ENCODE results near the gene FAM216B.
"Not testable (repeated sequence)": the region's sequence is repeated elsewhere in the genome, so short reads cannot be mapped to it uniquely, and the experiment has no call there.

Gene FAM216B

GRCh38 chr13:42781352-42781751 lies at the start of gene FAM216B:
TSS of gene FAM216B (plus strand) at chr13:42781584. CDS start at chr13:42784068, 2,484 bp downstream.
- DNase-seq = no peak

GRCh38 chr13:42732073-42732472 lies 49.3 kb upstream of the FAM216B start:
- DNase-seq = no peak

GRCh38 chr13:42733046-42733445 lies 48.3 kb upstream of the FAM216B start:
- no peak for DNase-seq

- no peak for DNase-seq
Measured at GRCh38 chr13:42735010-42735409, 46.4 kb upstream of the FAM216B start.

GRCh38 chr13:42740753-42741152 lies 40.6 kb upstream of the FAM216B start:
- DNase-seq = peak; percentile 36

GRCh38 chr13:42741914-42742313 lies 39.5 kb upstream of the FAM216B start:
- DNase-seq = no peak

GRCh38 chr13:42745655-42746054 lies 35.7 kb upstream of the FAM216B start:
- DNase-seq = no peak

- no peak for DNase-seq
Measured at GRCh38 chr13:42746866-42747265, 34.5 kb upstream of the FAM216B start.

- no peak for DNase-seq
Measured at GRCh38 chr13:42747399-42747873, 33.9 kb upstream of the FAM216B start.

- peak; percentile 20 for DNase-seq
Measured at GRCh38 chr13:42750794-42751193, 30.6 kb upstream of the FAM216B start.

GRCh38 chr13:42751693-42752092 lies 29.7 kb upstream of the FAM216B start:
- no peak for DNase-seq

GRCh38 chr13:42752731-42753130 lies 28.7 kb upstream of the FAM216B start:
- no peak for DNase-seq

- DNase-seq = no peak
Measured at GRCh38 chr13:42753697-42754096, 27.7 kb upstream of the FAM216B start.

- DNase-seq = no peak
Measured at GRCh38 chr13:42754801-42755510, 26.4 kb upstream of the FAM216B start.

- DNase-seq = no peak
Measured at GRCh38 chr13:42757678-42758420, 23.5 kb upstream of the FAM216B start.

GRCh38 chr13:42758515-42758914 lies 22.9 kb upstream of the FAM216B start:
- no peak for DNase-seq

- peak; percentile 31 for DNase-seq
Measured at GRCh38 chr13:42760951-42761350, 20.4 kb upstream of the FAM216B start.

GRCh38 chr13:42762251-42762650 lies 19.1 kb upstream of the FAM216B start:
- DNase-seq = no peak

- DNase-seq = no peak
Measured at GRCh38 chr13:42762917-42763316, 18.5 kb upstream of the FAM216B start.

GRCh38 chr13:42766016-42766415 lies 15.4 kb upstream of the FAM216B start:
- no peak for DNase-seq

- no peak for DNase-seq
Measured at GRCh38 chr13:42769650-42770049, 11.7 kb upstream of the FAM216B start.

- not testable (repeated sequence) for DNase-seq
Measured at GRCh38 chr13:42776558-42776957, 4.8 kb upstream of the FAM216B start.

- DNase-seq = no peak
Measured at GRCh38 chr13:42777467-42777866, 3.9 kb upstream of the FAM216B start.

- DNase-seq = no peak
Measured at GRCh38 chr13:42780044-42780443, 1.3 kb upstream of the FAM216B start.
